GM12878 (cell line): ENCODE data around the gene TMEM232. TPM values are rescaled to one million over a fixed set of nuclear protein-coding genes. Genes with fewer than 3 reads are reported as not detected.

ENCODE experiments used
- ATAC-seq: fragments of 200-7000 bp; cut with Tn5 transposase; 3 replicates; pipeline ENCODE4 v1.9.1; 2020; ENCODE audit warnings: mild to moderate bottlenecking, moderate library complexity
- BruUV-seq: library from RNA; stranded (reverse); fragments of 400-500 nt; replicated peaks from 2 replicates; lab custom pipeline; 2021; lab: Mats Ljungman, UMichigan
- CTCF ChIA-PET: fragments of 300-600 bp; sonication (Branson Sonifier 250); formaldehyde crosslinking; extraction: SDS; loops from one replicate; lab custom pipeline; 2021; ENCODE audit warnings: inconsistent platforms; lab: Yijun Ruan, JAX
- POLR2A ChIA-PET: fragments of 350-600 bp; formaldehyde crosslinking; extraction: SDS; loops from one replicate; lab custom pipeline; 2021; ENCODE audit warnings: inconsistent platforms; lab: Charles Lee
- RAD21 ChIA-PET: fragments of 300-600 bp; sonication (Branson Sonifier 250); formaldehyde crosslinking; loops from one replicate; lab custom pipeline; 2023; ENCODE audit warnings: antibody characterized with exemption; ENCODE audit not compliant: unreplicated experiment; lab: Charles Lee
- SMC1A ChIA-PET: fragments of 300-600 bp; sonication (Branson Sonifier 250); formaldehyde crosslinking; loops from one replicate; lab custom pipeline; 2023; ENCODE audit not compliant: unreplicated experiment, uncharacterized antibody; lab: Charles Lee
- DNase-seq: peaks from one replicate; pipeline ENCODE4 v3.0.0-alpha.2; 2011; ENCODE audit warnings: low read depth, low spot score
- FAIRE-seq: peaks from 3 replicates; lab custom pipeline; 2011; peaks lifted over from hg19 to GRCh38; lab: Jason Lieb, UNC
- H2AFZ ChIP-seq: 2 replicates; pipeline ENCODE4 v1.6.0; 2011; ENCODE audit warnings: low read depth, low read length, control low read depth; ENCODE audit not compliant: control insufficient read depth
- H3K27ac ChIP-seq: 2 replicates; pipeline ENCODE4 v1.5.1; 2011; ENCODE audit warnings: control low read depth; ENCODE audit not compliant: control insufficient read depth, insufficient read depth
- H3K27me3 ChIP-seq, 2 experiments: replicated peaks in 1 of 2; 2 replicates each; pipeline versions ENCODE4 v1.6.0 to v1.6.1; 2011; ENCODE audit warnings: low read length in 1 of 2; ENCODE audit not compliant: control insufficient read depth in 2 of 2, insufficient read depth in 2 of 2
- H3K36me3 ChIP-seq, 2 experiments: 2 replicates each; pipeline ENCODE4 v1.5.1; 2011; ENCODE audit warnings: low read length in 1 of 2; ENCODE audit not compliant: control insufficient read depth in 2 of 2, insufficient read depth in 2 of 2
- H3K4me1 ChIP-seq: 2 replicates; pipeline ENCODE4 v1.6.1; 2011; ENCODE audit warnings: mild to moderate bottlenecking, low read length, moderate library complexity, mixed read lengths; ENCODE audit not compliant: control insufficient read depth, insufficient read depth
- H3K4me2 ChIP-seq: 2 replicates; pipeline ENCODE4 v1.6.0; 2011; ENCODE audit warnings: control low read depth; ENCODE audit not compliant: control insufficient read depth, insufficient read depth
- H3K4me3 ChIP-seq: fragments of 200-600 bp; sonication (generic); 2 replicates; pipeline ENCODE4 v1.5.1; 2016
- H3K79me2 ChIP-seq: 2 replicates; pipeline ENCODE4 v1.6.0; 2011; ENCODE audit warnings: low read length; ENCODE audit not compliant: control insufficient read depth, insufficient read depth
- H3K9ac ChIP-seq: 2 replicates; pipeline ENCODE4 v1.8.0; 2011; ENCODE audit warnings: low read length, control low read depth, mixed read lengths; ENCODE audit not compliant: control insufficient read depth, insufficient read depth
- H3K9me3 ChIP-seq: replicated peaks from 3 replicates; pipeline ENCODE4 v1.5.1; 2011; ENCODE audit warnings: mild to moderate bottlenecking, low read length; ENCODE audit not compliant: control insufficient read depth, insufficient read depth
- H4K20me1 ChIP-seq: 2 replicates; pipeline ENCODE4 v1.6.0; 2011; ENCODE audit not compliant: control insufficient read depth, insufficient read depth
- CREM ChIP-seq: IDR thresholded peaks from 2 replicates; pipeline ENCODE4 v1.6.1; 2014; ENCODE audit warnings: antibody characterized with exemption, low read depth
- GABPA ChIP-seq: IDR thresholded peaks from 2 replicates; pipeline ENCODE4 v1.6.1; 2014; ENCODE audit warnings: antibody characterized with exemption, low read depth, mild to moderate bottlenecking, inconsistent platforms
- HSF1 ChIP-seq: fragments of 150-350 bp; IDR thresholded peaks from 2 replicates; pipeline ENCODE4 v1.6.1; 2014; ENCODE audit warnings: mild to moderate bottlenecking, low read depth, low read length
- MLLT1 ChIP-seq: fragments of 450-650 bp; IDR thresholded peaks from 2 replicates; pipeline ENCODE4 v1.6.1; 2016; ENCODE audit warnings: mild to moderate bottlenecking
- NR2C1 ChIP-seq: fragments of 450-650 bp; IDR thresholded peaks from 2 replicates; pipeline ENCODE4 v1.6.1; 2017; ENCODE audit warnings: antibody characterized with exemption, mild to moderate bottlenecking, moderate library complexity
- NR2F1 ChIP-seq: fragments of 450-650 bp; conservative IDR thresholded peaks from 2 replicates; pipeline ENCODE4 v1.6.1; 2017; ENCODE audit warnings: mild to moderate bottlenecking
- SIX5 ChIP-seq: IDR thresholded peaks from 2 replicates; pipeline ENCODE4 v1.6.1; 2011; ENCODE audit warnings: mild to moderate bottlenecking, low read depth, low read length, moderate library complexity; ENCODE audit not compliant: severe bottlenecking
- STAT3 ChIP-seq: IDR thresholded peaks from 2 replicates; pipeline ENCODE4 v1.6.1; 2011; ENCODE audit warnings: low read depth, low read length, improper control_type of control experiment
- TCF12 ChIP-seq: IDR thresholded peaks from 2 replicates; pipeline ENCODE4 v1.6.1; 2011; ENCODE audit warnings: low read depth, mild to moderate bottlenecking, low read length
- USF2 ChIP-seq: IDR thresholded peaks from 2 replicates; pipeline ENCODE4 v1.6.1; 2011; ENCODE audit warnings: low read depth, low read length, improper control_type of control experiment, borderline replicate concordance
- ZSCAN29 ChIP-seq: fragments of 450-650 bp; IDR thresholded peaks from 2 replicates; pipeline ENCODE4 v1.6.1; 2017; ENCODE audit warnings: mild to moderate bottlenecking, moderate library complexity
- WGBS: methylation state at CpG from one replicate; pipeline ENCODE4 v1.1.6; 2016; ENCODE audit warnings: low lambda C conversion rate; ENCODE audit not compliant: insufficient replicate concordance, insufficient coverage; ENCODE audit errors: missing lambda C conversion rate; 5-methylcytosine and 5-hydroxymethylcytosine counted together
- in situ Hi-C: fragments of 300-500 bp; cut with MboI; formaldehyde crosslinking; loops from 9 replicates; pipeline ENCODE4 v1.14.3; 2018; ENCODE audit warnings: mixed read lengths
- intact Hi-C: fragments of 100-400 bp; cut with micrococcal nuclease; formaldehyde crosslinking; loops from one replicate; pipeline ENCODE4 v1.14.2; 2022; ENCODE audit not compliant: unreplicated experiment
- polyA plus RNA-seq, 11 experiments: library from polyadenylated mRNA; depleted of rRNA in 4 of 11; unstranded in 6 of 11; stranded (reverse) in 5 of 11; fragments of >200 nt; fragmentation: Nextera tagmentation in 4 of 11; fragmentation: Illumina TruSeq in 1 of 11; extraction: Ambion mirVana in 4 of 11; extraction: Trizol in 1 of 11; gene quantifications; 1 replicate in 1 of 11; 2 replicates in 10 of 11; pipeline versions ENCODE4 v1.2.1 to v1.2.3, GENCODE V29; 2011 to 2016; ENCODE audit warnings: inconsistent platforms in 2 of 11, missing spikeins in 2 of 11, low read depth in 1 of 11
- total RNA-seq, 4 experiments: library from RNA; depleted of rRNA in 3 of 4; stranded (reverse); fragments of >200 nt in 3 of 4; fragmentation: Illumina TruSeq in 1 of 4; extraction: Trizol in 1 of 4; gene quantifications; 2 replicates each; pipeline versions ENCODE4 v1.2.1 to v1.2.3, GENCODE V29; 2013 to 2021

The TMEM232 gene
- total and polyA plus RNA-seq, 10 of the 15 experiments (the other 5 are each of a cell fraction or from before 2014, with no cell fraction given), result 0.29 to 1.3 (median 0.91) TPM

- H3K4me3 ChIP-seq, result no peak overlapping the region
- no peaks in the 10 kb centered on the region for H3K27me3 ChIP-seq
- H2AFZ ChIP-seq, result no peak overlapping the region
- ChIA-PET SMC1A (no interaction called here), CTCF (no interaction called here), POLR2A (no interaction called here), RAD21 (no interaction called here)
- DNase-seq, result no peak
- H3K27ac ChIP-seq, result no peak overlapping the region
- in situ Hi-C loops, result no loop called here
- no peaks in the 10 kb centered on the region for H3K9me3 ChIP-seq
- H3K36me3 ChIP-seq, result no peaks in the 10 kb centered on the region
- no TSS peak for BruUV-seq
- no peak for ATAC-seq
- H3K4me2 ChIP-seq, result no peak overlapping the region
- H3K79me2 ChIP-seq, result no peaks in the 10 kb centered on the region
- H3K4me1 ChIP-seq, result no peaks in the 10 kb centered on the region
- intact Hi-C loops, result no loop called here
- no peak for TF ChIP-seq ZSCAN29
- no peak for TF ChIP-seq CREM
- no peak for TF ChIP-seq STAT3
- TF ChIP-seq HSF1, result no peak
- TF ChIP-seq NR2C1, result no peak
- no peak for TF ChIP-seq NR2F1
- no peak for TF ChIP-seq GABPA
- no peak for TF ChIP-seq TCF12
- TF ChIP-seq USF2, result no peak
- TF ChIP-seq SIX5, result no peak
- TF ChIP-seq MLLT1, result no peak
- H4K20me1 ChIP-seq, result no peaks in the 10 kb centered on the region
- no peak overlapping the region for H3K9ac ChIP-seq
- WGBS, result 31% methylated on average over 1 of the region's 1 CpG
- FAIRE-seq, result no peak
Measured at GRCh38 chr5:110545716-110546115, 180.8 kb downstream of the TMEM232 start.
